OCI-LY1 (cell line): Measurements from ENCODE around the gene KLHL29.

Experiments used
- H2AFZ ChIP-seq: fragments of 200-600 bp; sonication (generic), shearing (Covaris generic); 2 replicates; pipeline ENCODE4 v1.6.0; 2014; ENCODE audit warnings: antibody characterized with exemption, mild to moderate bottlenecking, low read length
- H3F3A ChIP-seq: fragments of 200-600 bp; sonication (generic), shearing (Covaris generic); 2 replicates; pipeline ENCODE4 v1.6.0; 2014; ENCODE audit warnings: mild to moderate bottlenecking, antibody characterized with exemption, low read length, moderate library complexity; ENCODE audit not compliant: insufficient read depth
- H3K27ac ChIP-seq: fragments of 200-600 bp; sonication (generic); 2 replicates; pipeline ENCODE4 v1.5.1; 2014; ENCODE audit warnings: low read length, mixed run types, mild to moderate bottlenecking, low read depth; ENCODE audit not compliant: poor library complexity, severe bottlenecking
- H3K27me3 ChIP-seq: fragments of 200-600 bp; sonication (generic); 2 replicates; pipeline ENCODE4 v1.6.0; 2014; ENCODE audit warnings: antibody characterized with exemption, mild to moderate bottlenecking, low read length, moderate library complexity; ENCODE audit not compliant: insufficient read depth
- H3K36me3 ChIP-seq: fragments of 200-600 bp; sonication (generic); 2 replicates; pipeline ENCODE4 v1.6.1; 2014; ENCODE audit warnings: mild to moderate bottlenecking, antibody characterized with exemption, low read length, moderate library complexity, mixed read lengths; ENCODE audit not compliant: insufficient read depth
- H3K4me1 ChIP-seq: fragments of 200-600 bp; sonication (generic); 2 replicates; pipeline ENCODE4 v1.5.1; 2014; ENCODE audit warnings: mild to moderate bottlenecking, low read length, moderate library complexity; ENCODE audit not compliant: insufficient read depth, severe bottlenecking
- H3K4me2 ChIP-seq: fragments of 200-600 bp; sonication (generic), shearing (Covaris generic); 2 replicates; pipeline ENCODE4 v1.6.1; 2014; ENCODE audit warnings: low read length
- H3K4me3 ChIP-seq: fragments of 200-600 bp; sonication (generic); 2 replicates; pipeline ENCODE4 v1.5.1; 2014; ENCODE audit warnings: low read length, low read depth, mild to moderate bottlenecking, mixed read lengths; ENCODE audit not compliant: poor library complexity, severe bottlenecking
- H3K79me2 ChIP-seq: fragments of 200-600 bp; shearing (Covaris generic); 2 replicates; pipeline ENCODE4 v1.6.1; 2016; ENCODE audit warnings: mixed run types, low read length, mixed read lengths; ENCODE audit not compliant: insufficient read depth
- H3K9ac ChIP-seq: fragments of 200-600 bp; sonication (generic), shearing (Covaris generic); 2 replicates; pipeline ENCODE4 v1.6.1; 2014; ENCODE audit warnings: mild to moderate bottlenecking, low read length, mixed read lengths
- H3K9me2 ChIP-seq: fragments of 200-600 bp; sonication (generic), shearing (Covaris generic); 2 replicates; pipeline ENCODE4 v1.6.1; 2014; ENCODE audit warnings: low read depth, mild to moderate bottlenecking, low read length, mixed read lengths
- H3K9me3 ChIP-seq: fragments of 200-600 bp; shearing (Covaris generic); 2 replicates; pipeline ENCODE4 v1.6.1; 2014; ENCODE audit warnings: low read length, mixed read lengths
- H4K20me1 ChIP-seq: fragments of 200-600 bp; sonication (generic), shearing (Covaris generic); 2 replicates; pipeline ENCODE4 v1.6.0; 2016; ENCODE audit warnings: mild to moderate bottlenecking, low read length; ENCODE audit not compliant: insufficient read depth
- CTCF ChIP-seq: fragments of 200-600 bp; sonication (generic), shearing (Covaris generic); IDR thresholded peaks from 2 replicates; pipeline ENCODE4 v1.5.1; 2017; ENCODE audit warnings: mild to moderate bottlenecking, antibody characterized with exemption, low read length, moderate library complexity, mixed read lengths
- EZH2 ChIP-seq: fragments of 200-600 bp; sonication (generic), shearing (Covaris generic); IDR thresholded peaks from 2 replicates; pipeline ENCODE4 v1.8.0; 2017; ENCODE audit warnings: borderline replicate concordance, mixed run types, mild to moderate bottlenecking, antibody characterized with exemption, low read length, moderate library complexity, mixed read lengths

Gene KLHL29

DNA sequence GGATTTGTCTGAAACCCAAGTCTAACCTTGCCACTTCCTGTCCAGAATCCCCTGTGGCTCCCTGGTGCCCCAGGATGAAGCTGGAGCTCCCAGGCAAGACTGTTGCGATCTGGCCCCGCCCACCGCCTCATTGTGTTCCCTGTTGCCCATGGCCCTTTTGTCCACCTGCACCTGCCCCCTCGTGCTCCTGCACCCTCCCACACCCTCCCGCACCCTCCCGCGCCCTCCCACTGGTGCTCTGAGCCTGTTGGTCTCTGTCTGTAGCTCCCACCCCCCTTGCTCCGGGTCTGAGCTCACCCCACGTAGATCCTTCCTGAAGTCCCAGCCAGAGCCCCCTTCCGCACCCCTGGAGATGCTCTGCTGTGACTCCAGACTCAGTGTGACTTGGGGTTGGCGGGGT is 297.5 kb downstream of the KLHL29 start:
- Histone ChIP-seq H3K9me3 (no peaks in the 10 kb centered on the region), H2AFZ (no peak overlapping the region), H3K4me3 (no peak overlapping the region), H3K36me3 (no peaks in the 10 kb centered on the region), H3K27me3 (peaks cover 6% of the 10 kb centered on the region; the same call in 1 of the 2 replicates), H3K27ac (no peak overlapping the region), H3K4me1 (peaks cover 7% of the 10 kb centered on the region), H3K9me2 (no peaks in the 10 kb centered on the region), H3F3A (no peaks in the 10 kb centered on the region), H3K79me2 (no peaks in the 10 kb centered on the region), H4K20me1 (no peaks in the 10 kb centered on the region), H3K9ac (no peak overlapping the region), H3K4me2 (no peak overlapping the region)
- no peak for TF ChIP-seq CTCF
- TF ChIP-seq EZH2, result no peak

- Histone ChIP-seq H3K79me2 (no peaks in the 10 kb centered on the region), H4K20me1 (no peaks in the 10 kb centered on the region), H3K9me2 (no peaks in the 10 kb centered on the region), H3K27ac (no peak overlapping the region), H3K9me3 (no peaks in the 10 kb centered on the region), H3F3A (no peaks in the 10 kb centered on the region), H3K4me2 (no peak overlapping the region), H3K4me1 (peaks cover 7% of the 10 kb centered on the region), H3K36me3 (no peaks in the 10 kb centered on the region), H2AFZ (no peak overlapping the region), H3K9ac (no peak overlapping the region), H3K4me3 (no peak overlapping the region), H3K27me3 (peaks cover 6% of the 10 kb centered on the region; the same call in 1 of the 2 replicates)
- TF ChIP-seq EZH2, result no peak
- TF ChIP-seq CTCF, result no peak
Measured at GRCh38 chr2:23683001-23683400, 298.0 kb downstream of the KLHL29 start.

- Histone ChIP-seq H3K9me3 (no peaks in the 10 kb centered on the region), H3K4me3 (no peak overlapping the region), H3K4me2 (no peak overlapping the region; the same call in 1 of the 2 replicates), H3F3A (no peaks in the 10 kb centered on the region), H3K27ac (no peak overlapping the region), H3K9me2 (no peaks in the 10 kb centered on the region), H3K36me3 (no peaks in the 10 kb centered on the region), H3K27me3 (0 out of 2 replicates have a peak, but pooled peaks cover 6% of the 10 kb centered on the region), H3K9ac (no peak overlapping the region), H3K79me2 (no peaks in the 10 kb centered on the region), H4K20me1 (no peaks in the 10 kb centered on the region), H2AFZ (no peak overlapping the region), H3K4me1 (peaks cover 7% of the 10 kb centered on the region)
- TF ChIP-seq CTCF, result no peak
- no peak for TF ChIP-seq EZH2
Measured at GRCh38 chr2:23684395-23685176, 299.6 kb downstream of the KLHL29 start.
